GM19023 (cell line): ENCODE data around the gene DUSP15.
"Not testable (repeated sequence)": the region's sequence is repeated elsewhere in the genome, so short reads cannot be mapped to it uniquely, and the experiment has no call there.

Experiments used
- ATAC-seq: cut with Tn5 transposase; IDR thresholded peaks from one replicate; pipeline ENCODE4 v1.9.1; 2021; ENCODE audit warnings: mild to moderate bottlenecking, moderate library complexity; ENCODE audit not compliant: unreplicated experiment

Gene DUSP15, protein sequence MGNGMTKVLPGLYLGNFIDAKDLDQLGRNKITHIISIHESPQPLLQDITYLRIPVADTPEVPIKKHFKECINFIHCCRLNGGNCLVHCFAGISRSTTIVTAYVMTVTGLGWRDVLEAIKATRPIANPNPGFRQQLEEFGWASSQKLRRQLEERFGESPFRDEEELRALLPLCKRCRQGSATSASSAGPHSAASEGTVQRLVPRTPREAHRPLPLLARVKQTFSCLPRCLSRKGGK

DNA sequence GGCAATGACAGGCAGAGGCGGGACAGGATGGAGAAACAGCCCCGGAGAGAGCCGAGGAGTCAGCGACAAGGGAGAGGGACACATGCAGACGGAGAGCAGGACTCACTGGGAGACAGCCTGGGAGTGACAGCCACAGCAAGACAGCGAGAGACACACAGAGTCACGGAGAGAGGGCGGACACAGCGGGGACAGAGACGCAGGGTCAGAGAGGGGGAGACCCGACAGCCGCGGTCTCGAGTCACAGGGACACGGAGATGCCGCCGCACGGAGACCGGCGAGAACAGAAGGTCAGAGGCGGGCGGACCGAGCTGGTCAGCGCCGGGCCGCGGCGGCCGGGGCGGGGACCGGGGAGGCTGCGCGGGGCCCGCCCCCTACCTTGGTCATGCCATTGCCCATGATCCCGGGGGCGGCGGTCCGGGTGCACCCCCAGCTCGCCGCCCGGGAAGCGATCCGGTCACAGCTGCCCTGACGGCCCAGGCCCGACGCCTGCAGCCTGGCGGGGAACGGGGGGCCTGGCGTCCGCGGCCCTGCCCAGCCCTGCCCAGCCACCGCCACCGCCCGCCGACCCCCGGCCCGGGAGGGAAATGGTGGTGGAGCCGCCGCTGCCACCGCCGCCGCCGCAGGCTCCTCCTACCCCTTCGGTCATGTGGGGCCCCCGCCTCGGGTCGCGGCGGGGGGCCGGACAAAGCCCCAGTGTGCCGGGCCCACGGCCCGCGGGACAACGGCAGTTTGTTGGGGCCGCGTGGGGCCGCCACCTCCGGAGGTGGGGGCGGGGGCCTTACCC is at the start of gene DUSP15, which contains the start of gene TTLL9:
Gene DUSP15 (minus strand): TSS at position 586 of the 784 bp plus-strand sequence. CDS start 190 bp downstream, at position 396.
Gene TTLL9 (plus strand): TSS at position 693 of the 784 bp plus-strand sequence. CDS start 493 bp downstream, outside the sequence.
- no peak for ATAC-seq

DNA sequence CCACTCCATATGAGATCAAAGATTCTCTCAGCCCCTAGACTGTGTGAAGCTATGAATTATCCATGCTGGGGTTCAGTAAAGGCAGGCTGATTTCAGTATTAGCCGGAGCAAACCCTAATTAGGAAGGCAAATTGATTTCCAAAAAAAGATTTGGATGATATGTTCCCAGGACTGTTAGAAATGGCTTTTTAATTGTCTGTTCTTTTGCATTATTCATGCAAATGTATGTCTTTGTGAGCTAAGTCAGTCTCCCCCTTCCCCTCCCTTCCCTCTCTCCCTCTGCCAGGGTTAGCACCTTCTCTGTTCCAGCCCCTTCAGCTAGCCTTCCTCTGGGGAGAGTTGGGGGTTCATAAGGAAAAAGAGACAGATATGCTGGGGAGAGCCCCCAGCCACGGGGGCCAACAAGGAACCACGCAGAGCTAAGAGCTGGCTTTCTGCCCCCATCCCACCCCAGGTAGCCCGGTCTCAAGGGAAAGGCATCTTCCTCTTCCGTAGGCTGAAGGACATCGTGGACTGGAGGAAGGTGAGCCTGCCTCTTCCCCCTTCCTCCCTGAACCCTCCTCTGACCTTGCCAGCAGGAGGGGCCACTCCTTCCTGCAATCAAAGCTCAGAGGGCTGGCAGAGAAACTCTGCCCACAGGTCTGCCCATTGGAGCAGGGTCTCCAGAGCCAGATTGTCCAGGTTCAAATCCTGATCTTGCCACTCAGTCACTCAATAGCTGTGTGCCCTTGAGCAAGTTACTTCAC is 49.3 kb upstream of the DUSP15 start:
- no peak for ATAC-seq

DNA sequence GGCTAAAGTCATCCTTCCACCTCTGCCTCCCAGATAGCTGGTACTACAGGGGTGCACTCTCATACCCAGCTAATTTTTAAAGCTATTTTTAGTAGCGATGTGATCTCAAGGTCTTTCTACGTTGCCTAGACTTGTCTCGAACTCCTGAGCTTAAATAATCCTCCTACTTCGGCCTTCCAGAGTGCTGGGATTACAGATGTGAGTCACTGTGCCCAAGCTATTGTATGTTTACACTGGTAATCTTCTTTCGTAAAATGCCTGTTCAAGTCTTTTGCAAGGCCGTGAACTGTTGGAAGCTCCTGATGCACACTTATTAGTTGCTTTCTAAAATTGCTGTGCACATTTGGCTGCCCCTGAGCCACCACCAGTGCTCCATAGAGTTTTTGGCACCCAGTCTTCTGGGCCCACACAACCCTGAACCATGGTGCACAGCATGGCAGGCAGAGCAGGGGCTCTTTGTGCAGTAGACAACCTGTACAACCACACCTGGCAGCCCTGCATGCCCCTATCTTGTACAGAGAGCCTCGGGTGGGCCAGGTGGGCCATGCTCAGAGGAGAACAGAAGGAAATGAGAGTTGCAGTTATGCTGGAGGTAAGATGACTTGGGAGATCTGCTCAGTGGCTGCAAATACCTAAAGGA is 48.3 kb upstream of the DUSP15 start:
- no peak for ATAC-seq

DNA sequence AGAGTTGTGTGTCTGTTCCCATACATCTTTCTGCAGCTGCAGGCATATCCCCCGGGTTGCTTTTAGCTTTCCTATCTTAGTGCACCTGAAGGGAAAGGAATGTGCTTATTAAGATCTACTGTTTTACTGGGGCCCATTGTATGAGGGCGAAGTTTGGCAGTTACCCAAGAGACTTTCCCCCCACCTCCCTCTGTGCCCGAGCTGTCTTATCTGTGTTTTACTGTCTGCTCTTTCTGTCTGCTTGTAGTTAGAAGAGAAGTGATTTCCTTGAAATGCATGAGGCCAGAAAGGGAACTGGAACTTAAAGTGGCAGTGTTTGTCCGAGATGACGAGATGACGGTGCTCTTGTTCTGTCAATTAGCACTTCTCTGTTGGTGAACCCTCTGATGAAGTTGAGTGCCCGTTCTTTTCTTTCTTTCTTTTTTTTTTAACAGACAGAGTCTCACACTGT is 47.7 kb upstream of the DUSP15 start:
- not testable (repeated sequence) for ATAC-seq

DNA sequence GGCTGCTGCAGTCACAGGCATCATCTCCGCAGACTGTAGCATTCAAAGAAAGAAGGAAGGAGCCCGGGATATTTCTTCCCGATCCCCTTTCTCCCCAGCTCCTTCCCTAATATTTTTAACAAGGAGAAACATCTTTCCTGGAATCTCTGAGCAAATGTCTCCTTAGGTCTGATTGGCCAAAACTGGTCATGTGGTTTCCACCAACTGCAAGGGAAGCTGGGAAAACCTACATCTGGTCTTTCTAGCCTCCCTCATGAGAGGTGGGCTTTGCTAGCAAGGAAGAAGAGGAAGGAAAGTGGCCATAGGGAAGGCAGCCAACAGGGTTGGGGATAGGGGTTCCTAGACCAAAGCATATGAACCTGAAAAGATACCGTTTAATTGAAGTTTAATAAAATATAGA is 46.4 kb upstream of the DUSP15 start:
- ATAC-seq: no peak

DNA sequence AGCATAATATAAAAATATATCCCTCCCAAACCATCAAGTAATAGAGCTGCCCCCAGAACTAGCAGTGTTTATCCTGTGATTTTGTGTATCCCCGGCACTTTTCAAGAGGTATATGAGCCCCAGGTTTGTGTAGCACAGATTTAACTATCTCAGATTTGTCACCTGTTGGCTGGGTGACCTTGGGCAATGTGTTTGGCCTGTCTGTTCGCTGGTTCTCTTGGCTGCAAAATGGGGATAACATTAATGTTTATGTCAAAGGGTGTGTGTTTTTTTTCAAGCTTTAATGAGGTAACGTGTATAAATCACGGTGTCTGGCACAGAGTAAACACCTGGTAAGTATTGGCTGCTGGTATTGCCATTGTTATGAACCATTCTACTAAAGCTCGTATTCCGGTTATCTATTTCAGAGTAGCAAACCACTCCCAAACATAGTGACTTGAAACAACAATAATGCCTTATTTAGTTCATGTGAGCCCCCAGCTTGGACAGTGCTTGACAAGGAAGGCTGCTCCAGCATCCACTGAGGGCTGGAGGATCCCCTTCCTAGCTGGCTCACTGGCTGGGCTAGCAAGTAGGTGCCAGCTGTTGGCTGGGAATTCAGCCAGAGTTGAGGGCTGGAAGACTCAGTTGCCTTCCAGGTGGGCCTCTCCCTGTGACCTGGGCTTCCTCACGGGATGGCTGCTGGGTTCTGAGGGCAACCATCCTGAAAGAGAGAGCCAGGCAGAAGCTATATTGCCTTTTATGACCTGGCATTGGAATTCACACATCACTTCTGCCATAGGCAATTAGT is 45.4 kb upstream of the DUSP15 start:
- ATAC-seq: no peak

DNA sequence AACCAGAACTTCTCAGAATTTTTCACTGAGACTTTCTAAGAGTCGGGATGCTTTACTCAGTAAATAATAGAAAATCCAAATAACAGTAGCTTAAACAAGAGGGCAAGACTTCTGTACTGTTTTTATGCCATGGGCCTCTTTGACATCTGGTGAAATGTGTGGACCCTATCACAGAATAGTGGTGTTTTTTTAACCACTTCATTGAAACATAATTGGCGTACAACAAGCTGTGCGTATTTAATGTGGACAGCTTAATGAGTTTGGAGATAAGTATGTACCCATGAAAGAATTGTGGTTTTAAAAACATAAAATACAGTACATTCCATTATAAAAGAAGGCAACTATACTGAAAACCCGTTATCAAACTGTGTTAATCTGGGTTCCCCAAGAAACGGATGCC is 43.8 kb upstream of the DUSP15 start:
- no peak for ATAC-seq

DNA sequence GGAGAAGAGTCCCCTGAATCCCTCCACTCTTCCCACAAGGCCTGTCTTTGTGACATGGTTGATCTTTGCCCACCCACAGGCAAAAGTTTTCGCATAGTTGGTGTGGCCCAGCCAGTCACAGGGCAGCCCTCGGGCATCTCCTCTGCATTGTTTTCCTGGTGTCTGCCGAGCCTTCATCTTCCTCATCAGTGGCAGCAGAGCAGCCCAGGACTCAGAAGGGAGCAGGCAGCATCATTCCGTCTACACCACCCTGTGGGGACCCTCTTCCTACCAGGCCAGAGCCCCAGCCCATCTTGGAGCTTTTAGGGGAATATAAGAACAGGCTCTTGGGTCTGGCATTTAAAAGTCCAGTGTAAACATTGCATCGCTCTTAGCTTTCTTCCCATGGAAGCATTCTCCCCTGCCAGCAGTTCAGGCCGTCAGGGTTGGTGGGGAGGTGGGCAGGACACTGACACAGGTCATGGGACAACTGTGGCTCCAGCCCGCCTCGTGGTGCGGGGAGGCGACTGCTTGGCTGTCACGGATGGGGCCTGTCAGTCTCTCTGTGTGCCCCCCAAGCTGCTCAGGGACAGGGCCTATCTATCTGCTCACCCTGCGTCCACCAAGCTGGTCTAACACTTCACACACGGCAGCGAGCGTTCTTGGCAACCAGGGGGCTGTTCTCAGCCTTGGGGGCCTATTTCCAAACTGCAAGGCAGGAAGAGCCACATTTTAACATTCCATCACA is 43.3 kb upstream of the DUSP15 start:
- ATAC-seq: no peak

DNA sequence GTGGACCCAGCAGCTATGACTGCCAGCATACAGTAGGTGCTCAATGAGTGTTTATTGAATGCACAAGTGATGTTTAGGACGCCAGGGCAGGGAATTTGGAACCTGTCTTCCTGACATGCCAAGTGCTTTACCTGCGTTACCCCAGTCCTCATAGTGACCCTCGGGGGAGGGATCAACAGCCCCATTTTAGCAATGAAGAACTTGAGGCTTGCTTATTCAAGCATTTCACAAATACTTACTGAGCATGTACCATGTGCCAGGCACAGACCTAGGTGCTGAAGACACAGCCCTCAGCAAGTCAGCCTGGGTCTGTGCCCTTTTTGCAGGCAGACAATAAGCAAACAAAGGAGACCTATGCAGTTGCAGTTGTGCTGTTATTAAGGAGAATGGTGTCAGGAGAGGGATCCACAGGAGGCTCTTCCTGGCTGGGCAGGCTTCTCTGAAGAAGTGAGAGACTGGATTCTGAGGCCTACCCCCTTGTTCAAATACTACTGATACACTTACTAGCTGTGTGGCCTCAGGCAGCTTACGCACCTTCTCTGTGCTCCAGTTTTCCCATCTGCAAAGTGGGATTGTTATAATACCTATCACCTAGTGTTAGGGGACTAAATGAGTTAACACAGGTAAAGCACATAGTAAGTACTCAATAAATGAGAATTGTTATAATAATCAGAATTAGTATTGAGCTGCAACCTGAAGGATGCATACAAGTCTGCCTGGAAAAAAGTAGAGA is 39.9 kb upstream of the DUSP15 start:
- ATAC-seq: no peak

DNA sequence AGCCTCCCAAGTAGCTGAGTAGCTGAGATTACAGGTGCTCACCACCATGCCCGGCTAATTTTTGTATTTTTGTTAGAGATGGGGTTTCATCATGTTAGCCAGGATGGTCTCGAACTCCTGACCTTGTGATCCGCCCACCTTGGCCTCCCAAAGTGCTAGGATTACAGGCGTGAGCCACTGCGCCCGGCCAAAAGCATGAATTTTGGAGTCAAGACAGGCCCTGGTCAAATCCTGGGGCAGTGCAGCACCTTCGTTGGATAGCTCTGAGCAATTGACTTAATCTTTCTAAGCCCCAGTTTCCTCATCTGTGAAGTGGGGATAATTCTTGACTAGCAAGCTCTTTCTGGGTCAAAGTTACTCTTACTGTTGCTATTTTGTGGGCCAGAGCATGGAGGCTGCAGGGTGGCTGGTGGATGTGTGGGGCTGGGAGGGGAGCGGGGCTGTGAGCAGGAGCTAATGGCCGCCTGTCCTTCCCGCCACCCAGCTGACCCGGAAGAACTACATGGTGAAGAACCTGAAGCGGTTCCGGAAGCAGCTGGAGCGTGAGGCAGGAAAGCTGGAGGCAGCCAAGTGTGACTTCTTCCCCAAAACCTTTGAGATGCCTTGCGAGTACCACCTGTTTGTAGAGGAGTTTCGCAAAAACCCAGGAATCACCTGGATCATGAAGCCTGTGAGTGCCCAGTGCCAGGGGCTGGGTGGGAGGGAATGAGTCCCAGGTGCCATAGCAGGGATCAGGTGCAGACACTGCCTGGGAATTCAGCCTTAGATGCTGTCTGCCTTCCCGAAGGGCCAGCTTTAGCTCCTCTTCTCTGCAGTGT is 39.1 kb upstream of the DUSP15 start:
- no peak for ATAC-seq

DNA sequence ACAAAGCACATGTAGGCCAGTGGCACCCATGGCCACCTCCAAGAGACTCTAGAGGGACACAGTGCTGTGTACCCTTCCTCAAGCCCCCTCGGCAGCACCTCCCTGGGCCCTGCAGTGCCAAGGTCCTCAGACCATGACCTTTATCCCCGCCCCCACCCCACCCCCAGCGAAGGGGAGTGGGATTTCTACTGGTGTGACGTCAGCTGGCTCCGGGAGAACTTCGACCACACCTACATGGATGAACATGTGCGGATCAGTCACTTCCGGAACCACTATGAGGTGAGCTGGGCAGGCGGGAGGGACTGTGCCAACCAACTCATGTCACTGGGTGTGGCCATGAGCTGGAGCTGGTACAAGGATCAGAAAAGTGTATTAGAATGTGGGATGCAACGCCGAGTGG is 38.1 kb upstream of the DUSP15 start:
- ATAC-seq: no peak

DNA sequence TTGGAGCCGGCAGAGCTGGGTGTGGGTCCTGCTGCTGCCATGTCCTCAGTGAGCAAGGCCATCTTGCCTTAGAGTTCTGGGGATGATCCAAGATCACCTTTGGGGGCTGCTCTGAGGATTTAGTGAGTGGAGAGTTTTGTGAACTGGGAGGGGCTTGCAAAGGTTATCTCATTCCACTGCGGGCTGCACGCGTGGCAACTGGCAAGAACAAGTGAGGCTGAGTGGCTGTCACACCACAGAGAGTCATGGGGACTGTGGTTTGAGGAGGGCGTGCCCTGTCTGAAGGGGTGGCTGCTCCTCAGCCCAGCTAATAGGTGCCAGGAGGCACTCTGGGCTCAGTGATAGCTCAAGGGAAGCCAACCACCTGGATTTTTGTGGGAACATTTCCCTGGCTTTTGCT is 37.7 kb upstream of the DUSP15 start:
- ATAC-seq: no peak

DNA sequence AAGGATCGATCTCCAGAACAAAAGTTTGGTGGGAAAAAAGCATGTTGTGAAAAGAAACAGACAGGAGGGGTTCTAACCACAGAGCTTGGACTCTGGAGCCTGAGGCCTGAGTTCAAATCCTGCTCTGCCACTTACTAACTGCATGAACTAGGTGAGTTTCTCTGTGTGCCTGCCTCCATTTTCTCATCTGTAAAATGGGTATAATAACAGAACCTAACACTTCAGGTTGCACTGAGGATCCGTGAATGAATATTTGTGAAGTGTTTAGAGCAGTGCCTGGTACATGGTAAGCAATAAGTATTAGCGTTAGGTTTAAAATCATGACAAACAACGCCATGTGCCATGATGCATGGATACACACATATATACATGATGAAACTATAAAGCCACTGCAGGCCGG is 36.7 kb upstream of the DUSP15 start:
- no peak for ATAC-seq

DNA sequence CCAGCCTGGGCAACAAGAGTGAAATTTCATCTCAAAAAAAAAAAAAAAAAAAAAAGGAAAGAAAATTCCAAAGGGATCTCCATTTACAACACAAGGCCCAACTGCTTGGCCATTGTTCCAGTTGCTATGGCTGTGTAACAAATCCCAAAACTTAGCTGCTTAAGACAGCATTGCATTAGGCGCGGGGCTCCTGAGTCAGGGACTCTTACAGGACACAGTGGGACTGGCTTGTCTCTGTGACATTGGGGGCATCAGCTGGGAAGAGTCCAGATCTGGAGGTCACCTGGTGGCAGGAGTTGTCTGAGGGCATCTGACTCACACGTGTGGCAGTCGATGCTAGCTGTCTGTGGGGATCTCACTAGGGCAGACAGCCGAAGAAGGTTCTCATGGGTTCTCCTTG is 35.7 kb upstream of the DUSP15 start:
- no peak for ATAC-seq

DNA sequence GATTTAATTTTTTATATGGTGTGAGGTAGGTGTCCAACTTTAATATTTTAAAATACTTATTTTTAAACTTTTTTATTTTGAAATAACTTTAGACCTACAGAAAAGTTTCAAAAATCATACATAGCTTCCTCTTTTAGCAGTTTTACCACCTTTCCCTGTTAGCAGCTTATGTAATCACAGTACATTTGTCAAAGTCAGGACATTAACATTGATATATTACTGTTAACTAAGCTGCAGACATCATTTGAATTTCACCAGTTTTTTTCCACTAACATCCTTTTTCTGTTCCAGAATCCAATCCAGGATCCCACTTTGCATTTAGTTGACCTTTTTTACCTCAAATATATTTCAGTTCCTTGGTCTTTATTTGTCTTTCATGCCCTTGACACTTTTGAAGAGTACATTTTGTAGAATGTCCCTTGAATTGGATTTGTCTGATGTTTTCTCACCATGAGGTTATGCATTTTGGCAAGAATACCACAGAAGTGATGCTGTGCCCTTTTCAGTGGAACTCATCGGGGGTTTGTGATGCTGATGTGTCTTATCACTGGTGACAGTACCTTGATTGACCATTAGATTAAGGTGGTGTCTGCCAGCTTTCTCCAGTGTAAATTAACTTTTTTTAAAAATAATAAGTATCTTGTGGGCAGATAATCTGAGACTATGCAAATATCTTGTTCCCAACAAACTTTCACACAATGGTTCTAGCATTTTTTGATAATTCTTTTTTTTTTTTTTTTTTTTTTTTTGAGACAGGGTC is 33.5 kb upstream of the DUSP15 start:
- ATAC-seq: no peak

DNA sequence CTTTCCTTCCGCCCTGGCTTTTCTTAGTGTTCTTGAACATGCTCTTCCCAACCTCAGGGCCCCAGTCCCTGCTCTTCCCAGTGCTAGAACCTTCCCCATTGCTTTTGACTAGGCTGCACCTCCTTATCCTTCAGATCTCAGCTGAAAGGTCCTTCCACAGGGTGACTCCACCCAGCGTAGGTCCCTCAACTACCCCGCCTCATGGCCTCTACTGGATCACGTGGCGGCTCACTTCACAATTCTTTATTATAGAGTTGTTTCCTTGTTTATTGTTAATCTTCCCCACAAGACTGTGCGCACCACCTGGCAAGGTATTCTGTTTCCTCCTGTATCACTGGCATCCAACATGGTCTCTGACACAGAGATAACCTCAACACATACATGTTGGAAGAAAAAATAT is 31.3 kb upstream of the DUSP15 start:
- ATAC-seq: no peak

DNA sequence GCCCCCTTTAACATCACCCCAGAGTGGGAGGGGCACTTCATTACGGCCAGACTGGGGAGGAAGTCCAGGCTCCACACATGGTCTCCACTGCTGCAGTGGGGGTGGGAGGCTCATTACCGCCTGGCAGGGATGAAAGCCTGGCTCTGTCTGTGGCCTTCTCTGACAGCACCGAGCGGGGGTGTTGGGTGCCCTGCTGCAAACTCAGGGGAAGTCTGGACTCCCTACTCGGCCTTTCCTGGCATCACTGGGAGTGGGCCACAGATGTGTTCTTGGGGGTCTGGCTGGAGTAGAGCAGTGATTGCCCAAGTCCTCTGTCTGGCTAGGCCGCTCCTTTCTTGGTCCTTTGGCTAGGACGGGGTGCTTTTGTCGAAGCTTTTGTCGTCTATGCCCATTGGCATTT is 27.2 kb upstream of the DUSP15 start:
- no peak for ATAC-seq
